Measurements from ENCODE around the gene TTLL11.

- TF ChIP-seq CTCF (IDR thresholded peaks at IDR 0.05) (no peak), POLR2AphosphoS5 (IDR thresholded peaks at IDR 0.05) (no peak)
Observed at GRCh38 chr9:121781701-121782464, 311.2 kb downstream of the TTLL11 start.

Data from esophagus muscularis mucosa (tissue), 3 donors.